Measurements from ENCODE around the gene NUP214. TPM values are rescaled to one million over a fixed set of nuclear protein-coding genes. Genes with fewer than 3 reads are reported as not detected.

NUP214 gene
- total RNA-seq, 4 donors from 2014 or later: 13.2 to 75.8 (median 49.0) TPM

- no peak overlapping the region for H3K4me3 ChIP-seq
- intact Hi-C loops (cut with DNase I; ENCODE audit: low total_unique reads): no loop called here
- no peaks in the 10 kb centered on the region for H3K36me3 ChIP-seq
- TF ChIP-seq CTCF (IDR thresholded peaks at IDR 0.05) (no peak), POLR2A (IDR thresholded peaks at IDR 0.05) (no peak)
- H3K27ac ChIP-seq: no peak overlapping the region
- H3K9me3 ChIP-seq: no peaks in the 10 kb centered on the region
- H3K4me1 ChIP-seq: peaks cover 0 to 16% of the 10 kb centered on the region in 2 donors
- DNase-seq: no peak
- H3K27me3 ChIP-seq: no peaks in the 10 kb centered on the region
These were observed 154.6 kb downstream of the NUP214 start for GRCh38 chr9:131279863-131280570.

- DNase-seq: no peak
- Histone ChIP-seq H3K27ac (no peak overlapping the region), H3K36me3 (no peaks in the 10 kb centered on the region), H3K4me1 (peaks cover 0 to 16% of the 10 kb centered on the region in 2 donors), H3K27me3 (no peaks in the 10 kb centered on the region), H3K9me3 (no peaks in the 10 kb centered on the region), H3K4me3 (no peak overlapping the region)
- intact Hi-C loops (cut with DNase I; ENCODE audit: low total_unique reads): no loop called here
- TF ChIP-seq POLR2A (IDR thresholded peaks at IDR 0.05) (no peak), CTCF (IDR thresholded peaks at IDR 0.05) (no peak)
These were observed 155.3 kb downstream of the NUP214 start for GRCh38 chr9:131280660-131281059.

- Histone ChIP-seq H3K9me3 (no peaks in the 10 kb centered on the region), H3K4me1 (peaks cover 0 to 16% of the 10 kb centered on the region in 2 donors), H3K4me3 (no peak overlapping the region), H3K27me3 (no peaks in the 10 kb centered on the region), H3K27ac (no peak overlapping the region), H3K36me3 (no peaks in the 10 kb centered on the region)
- TF ChIP-seq CTCF (IDR thresholded peaks at IDR 0.05) (no peak), POLR2A (IDR thresholded peaks at IDR 0.05) (no peak)
- DNase-seq: no peak
- intact Hi-C loops (cut with DNase I; ENCODE audit: low total_unique reads): no loop called here
These were observed 156.0 kb downstream of the NUP214 start for GRCh38 chr9:131281119-131281965.

GRCh38 chr9:131282175-131282574, 156.8 kb downstream of the NUP214 start:
- no peak overlapping the region for H3K4me3 ChIP-seq
- TF ChIP-seq POLR2A (IDR thresholded peaks at IDR 0.05) (no peak), CTCF (IDR thresholded peaks at IDR 0.05) (no peak)
- no peaks in the 10 kb centered on the region for H3K36me3 ChIP-seq
- H3K27me3 ChIP-seq: no peaks in the 10 kb centered on the region
- no peak for DNase-seq
- no peaks in the 10 kb centered on the region for H3K9me3 ChIP-seq
- intact Hi-C loops (cut with DNase I; ENCODE audit: low total_unique reads): no loop called here
- H3K27ac ChIP-seq: no peak overlapping the region
- peaks cover 0 to 11% of the 10 kb centered on the region in 2 donors for H3K4me1 ChIP-seq

All from uterus (tissue), 4 donors.